Adrenal gland (tissue), 12 donors: Measurements from ENCODE around the gene PER3. TPM values are rescaled to one million over a fixed set of nuclear protein-coding genes. Genes with fewer than 3 reads are reported as not detected.
"Not testable (repeated sequence)": the region's sequence is repeated elsewhere in the genome, so short reads cannot be mapped to it uniquely, and the experiment has no call there.

Experiments used
- DNase-seq, 7 donors: peaks; one replicate each; pipeline ENCODE4 v3.0.0-alpha.2; 2019 to 2020
- H3K27ac ChIP-seq, 5 donors: fragments of 200-600 bp; sonication (generic) in 4 of 5; 1 replicate in 3 of 5; 2 replicates in 2 of 5; pipeline versions ENCODE4 v1.5.1 to v1.8.0; 2016 to 2020; ENCODE audit warnings: mild to moderate bottlenecking in 1 of 5
- H3K27me3 ChIP-seq: fragments of 200-600 bp; 2 replicates; pipeline ENCODE4 v1.8.0; 2021
- H3K36me3 ChIP-seq, 2 donors: fragments of 200-600 bp; replicated peaks in 1 of 2; 1 replicate in 1 of 2; 2 replicates in 1 of 2; pipeline versions ENCODE4 v1.5.1 to v1.8.0; 2018 to 2022
- H3K4me1 ChIP-seq, 2 donors: fragments of 200-600 bp; replicated peaks in 1 of 2; 1 replicate in 1 of 2; 2 replicates in 1 of 2; pipeline versions ENCODE4 v1.5.1 to v1.8.0; 2018 to 2021
- H3K4me3 ChIP-seq, 4 donors: fragments of 200-600 bp; sonication (generic) in 3 of 4; one replicate each; pipeline ENCODE4 v1.5.1; 2016 to 2018
- H3K9me3 ChIP-seq, 3 donors: fragments of 200-600 bp; sonication (generic) in 1 of 3; replicated peaks in 1 of 3; 1 replicate in 2 of 3; 2 replicates in 1 of 3; pipeline versions ENCODE4 v1.5.1 to v1.8.0; 2016 to 2021
- POLR2A ChIP-seq, 2 donors: fragments of 450-650 bp; IDR thresholded peaks; one replicate each; pipeline ENCODE4 v1.6.1; 2017; ENCODE audit warnings: antibody characterized with exemption in 2 of 2, mild to moderate bottlenecking in 2 of 2, moderate library complexity in 1 of 2
- WGBS, 4 donors: extraction: QIAGEN DNeasy Blood & Tissue Kit in 2 of 4; methylation state at CpG; one replicate each; pipeline versions ENCODE4 v1.1.5 to v1.1.7; 2013 to 2017; 5-methylcytosine and 5-hydroxymethylcytosine counted together
- intact Hi-C, 2 donors: fragments of 100-400 bp; cut with DNase I; formaldehyde crosslinking; loops; one replicate each; pipeline versions ENCODE4 v1.14.1 to v1.15.0; 2022 to 2023
- polyA plus RNA-seq, 3 donors: library from polyadenylated mRNA; stranded (reverse); fragments of 200-250 nt in 2 of 3; fragments of 350-450 nt in 1 of 3; fragmentation: Illumina TruSeq in 1 of 3; extraction: RNeasy Lipid Tissue Mini Kit (QIAGEN cat#74804) in 1 of 3; gene quantifications; one replicate each; pipeline ENCODE4 v1.2.3, GENCODE V29; 2013 to 2014
- total RNA-seq, 9 donors: library from RNA; depleted of rRNA in 4 of 9; stranded (reverse); fragments of >200 nt in 4 of 9; fragments of 120-200 nt in 1 of 9; fragmentation: NEBNext Ultra II Directional in 1 of 9; extraction: Animal tissue kit (Norgen Biotek cat#: 25700) in 1 of 9; gene quantifications; one replicate each; pipeline versions ENCODE4 v1.1.0 to v1.2.4, GENCODE V29; 2013 to 2023
- TF ChIP-seq, protein P1 (sequence below), 6 experiments: fragments of 450-650 bp in 4 of 6; fragments of 200-600 bp in 2 of 6; sonication (generic) in 1 of 6; IDR thresholded peaks; 1 replicate in 5 of 6; 2 replicates in 1 of 6; pipeline versions ENCODE4 v1.5.1 to v1.8.0; 2016 to 2021; ENCODE audit warnings: antibody characterized with exemption in 6 of 6, mild to moderate bottlenecking in 2 of 6, moderate library complexity in 1 of 6
- donor health status: healthy with polysubstance abuse.
- donor health status: Bipolar disorder and iron deficiency.
- donor health status: DM: yes; HTN: yes; CAD: no.
- donor health status: DM: no; HTN: no; CAD: no.
- donor health status: DM: no; HTN: no; CAD: no.
- donor health status: DM: yes; HTN: yes; CAD: no.

Gene PER3
- total and polyA plus RNA-seq, 12 donors = 8.8 to 29.0 (median 16.9) TPM

DNA sequence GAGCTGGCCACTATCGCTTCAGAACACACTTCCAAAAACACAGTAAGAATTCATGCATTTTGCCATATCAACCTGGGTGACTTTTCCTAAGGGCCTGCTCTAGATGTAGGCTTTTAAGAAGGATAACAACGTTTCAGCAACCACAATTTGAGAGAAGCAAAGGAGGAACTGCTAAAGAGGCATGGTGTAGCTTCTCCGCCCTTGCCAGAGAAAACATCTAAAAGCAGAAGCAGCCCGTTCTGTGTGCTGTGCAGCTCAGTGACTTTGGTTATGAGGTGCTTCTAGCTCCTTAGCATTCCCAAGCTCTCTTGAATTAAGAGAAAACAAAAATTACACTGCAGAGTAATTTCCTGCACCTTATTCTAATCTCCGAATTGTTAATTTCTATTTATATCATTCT, 2.7 kb downstream of the PER3 start:
- intact Hi-C loops = no loop called here
- H3K27ac ChIP-seq = no peak overlapping the region
- peaks cover 6 to 23% of the 10 kb centered on the region in 2 donors for H3K4me1 ChIP-seq
- no peak overlapping the region for H3K4me3 ChIP-seq
- WGBS, 4 donors = 64 to 86% (median 69%) methylated on average over 5 of the region's 5 CpGs
- DNase-seq = no peak
- peaks cover 0 to 12% (median 0%) of the 10 kb centered on the region in 3 donors for H3K9me3 ChIP-seq
- H3K27me3 ChIP-seq = no peaks in the 10 kb centered on the region
- TF ChIP-seq, protein P1, sequence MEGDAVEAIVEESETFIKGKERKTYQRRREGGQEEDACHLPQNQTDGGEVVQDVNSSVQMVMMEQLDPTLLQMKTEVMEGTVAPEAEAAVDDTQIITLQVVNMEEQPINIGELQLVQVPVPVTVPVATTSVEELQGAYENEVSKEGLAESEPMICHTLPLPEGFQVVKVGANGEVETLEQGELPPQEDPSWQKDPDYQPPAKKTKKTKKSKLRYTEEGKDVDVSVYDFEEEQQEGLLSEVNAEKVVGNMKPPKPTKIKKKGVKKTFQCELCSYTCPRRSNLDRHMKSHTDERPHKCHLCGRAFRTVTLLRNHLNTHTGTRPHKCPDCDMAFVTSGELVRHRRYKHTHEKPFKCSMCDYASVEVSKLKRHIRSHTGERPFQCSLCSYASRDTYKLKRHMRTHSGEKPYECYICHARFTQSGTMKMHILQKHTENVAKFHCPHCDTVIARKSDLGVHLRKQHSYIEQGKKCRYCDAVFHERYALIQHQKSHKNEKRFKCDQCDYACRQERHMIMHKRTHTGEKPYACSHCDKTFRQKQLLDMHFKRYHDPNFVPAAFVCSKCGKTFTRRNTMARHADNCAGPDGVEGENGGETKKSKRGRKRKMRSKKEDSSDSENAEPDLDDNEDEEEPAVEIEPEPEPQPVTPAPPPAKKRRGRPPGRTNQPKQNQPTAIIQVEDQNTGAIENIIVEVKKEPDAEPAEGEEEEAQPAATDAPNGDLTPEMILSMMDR (IDR thresholded peaks at IDR 0.05) = no peak
- H3K36me3 ChIP-seq = peaks cover 0 to 30% of the 10 kb centered on the region in 2 donors

- intact Hi-C loops = no loop called here
- Histone ChIP-seq H3K4me1 (peaks cover 3 to 16% of the 10 kb centered on the region in 2 donors), H3K4me3 (no peak overlapping the region), H3K9me3 (peaks cover 0 to 12% (median 0%) of the 10 kb centered on the region in 3 donors), H3K27ac (no peak overlapping the region), H3K36me3 (peaks cover 0 to 39% of the 10 kb centered on the region in 2 donors), H3K27me3 (no peaks in the 10 kb centered on the region)
- DNase-seq = no peak
- 70 to 91% (median 84%) methylated on average over 5 of the region's 5 CpGs for WGBS, 4 donors
- TF ChIP-seq POLR2A (IDR thresholded peaks at IDR 0.05) = no peak
- TF ChIP-seq, protein P1 (IDR thresholded peaks at IDR 0.05) = no peak
Measured at GRCh38 chr1:7789828-7790227, 5.7 kb downstream of the PER3 start.

DNA sequence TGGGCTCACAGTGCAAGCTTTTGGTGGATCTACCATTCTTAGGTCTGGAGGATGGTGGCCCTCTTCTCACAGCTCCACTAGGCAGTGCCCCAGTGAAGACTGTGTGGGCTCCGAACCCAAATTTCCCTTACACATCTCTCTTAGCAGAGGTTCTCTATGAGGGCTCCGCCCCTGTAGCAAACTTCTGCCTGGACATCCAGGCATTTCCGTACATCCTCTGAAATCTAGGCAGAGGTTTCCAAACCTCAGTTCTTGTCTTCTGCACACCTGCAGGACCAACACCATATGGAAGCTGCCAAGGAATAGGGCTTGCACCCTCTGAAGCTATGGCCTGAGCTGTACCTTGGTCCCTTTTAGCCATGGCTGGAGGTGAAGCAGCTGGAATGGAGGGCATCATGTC, 6.9 kb downstream of the PER3 start:
- H3K27me3 ChIP-seq, DNase-seq, intact Hi-C loops, H3K27ac ChIP-seq, H3K4me3 ChIP-seq: not testable (repeated sequence)
- Histone ChIP-seq H3K9me3 (peaks cover 0 to 12% (median 0%) of the 10 kb centered on the region in 3 donors), H3K4me1 (peaks cover 0 to 12% of the 10 kb centered on the region in 2 donors), H3K36me3 (peaks cover 0 to 47% of the 10 kb centered on the region in 2 donors)
- 96 to 100% (median 98%) methylated on average over 2 to 3 of the region's 3 CpGs for WGBS, 4 donors

GRCh38 chr1:7795406-7795805, 11.3 kb downstream of the PER3 start:
- no peaks in the 10 kb centered on the region for H3K27me3 ChIP-seq
- peaks cover 0 to 9% (median 0%) of the 10 kb centered on the region in 3 donors for H3K9me3 ChIP-seq
- intact Hi-C loops = no loop called here
- no peak for DNase-seq
- WGBS, 4 donors = 84 to 92% (median 88%) methylated on average over 12 of the region's 12 CpGs
- TF ChIP-seq, protein P1 (IDR thresholded peaks at IDR 0.05) = no peak
- TF ChIP-seq POLR2A (IDR thresholded peaks at IDR 0.05) = no peak
- H3K36me3 ChIP-seq = peaks cover 0 to 33% of the 10 kb centered on the region in 2 donors
- no peak overlapping the region for H3K27ac ChIP-seq
- no peaks in the 10 kb centered on the region for H3K4me1 ChIP-seq
- H3K4me3 ChIP-seq = no peak overlapping the region

- H3K4me3 ChIP-seq = no peak overlapping the region
- H3K9me3 ChIP-seq = no peaks in the 10 kb centered on the region
- no peaks in the 10 kb centered on the region for H3K4me1 ChIP-seq
- no peaks in the 10 kb centered on the region for H3K27me3 ChIP-seq
- intact Hi-C loops = no loop called here
- no peak for DNase-seq
- TF ChIP-seq, protein P1 (IDR thresholded peaks at IDR 0.05) = no peak
- no peak for TF ChIP-seq POLR2A (IDR thresholded peaks at IDR 0.05)
- H3K36me3 ChIP-seq = peaks cover 0 to 66% of the 10 kb centered on the region in 2 donors
- H3K27ac ChIP-seq = no peak overlapping the region
- WGBS, 4 donors = 90 to 95% (median 91%) methylated on average over 9 of the region's 9 CpGs
Measured at GRCh38 chr1:7805460-7805859, 21.4 kb downstream of the PER3 start.
